H9 (cell line): ENCODE results near the gene NINL. TPM values are rescaled to one million over a fixed set of nuclear protein-coding genes. Genes with fewer than 3 reads are reported as not detected.
A peak's percentile ranks its signal among the peaks of the same experiment; 100 is the strongest.

Experiments used
- DNase-seq: peaks from one replicate; pipeline ENCODE4 v3.0.0-alpha.2; 2017
- H2AFZ ChIP-seq: one replicate; pipeline ENCODE4 v1.6.1; 2013; ENCODE audit warnings: mild to moderate bottlenecking, low read length, control low read depth, moderate library complexity
- H2AK5ac ChIP-seq: 2 replicates; pipeline ENCODE4 v1.6.1; 2013; ENCODE audit warnings: low read length, control low read depth, mixed read lengths; ENCODE audit not compliant: insufficient read length
- H2BK120ac ChIP-seq: one replicate; pipeline ENCODE4 v1.6.1; 2013; ENCODE audit warnings: low read depth, mild to moderate bottlenecking, low read length, control low read depth, inconsistent platforms; ENCODE audit not compliant: poor library complexity, severe bottlenecking
- H2BK12ac ChIP-seq: 2 replicates; pipeline ENCODE4 v1.6.1; 2013; ENCODE audit warnings: low read length, control low read depth, mixed read lengths, low read depth; ENCODE audit not compliant: insufficient read length
- H2BK15ac ChIP-seq: 2 replicates; pipeline ENCODE4 v1.6.1; 2013; ENCODE audit warnings: low read depth, low read length, control low read depth
- H2BK20ac ChIP-seq: one replicate; pipeline ENCODE4 v1.6.1; 2013; ENCODE audit warnings: low read depth, mild to moderate bottlenecking, low read length, control low read depth, inconsistent platforms; ENCODE audit not compliant: poor library complexity, severe bottlenecking
- H2BK5ac ChIP-seq: 2 replicates; pipeline ENCODE4 v1.6.1; 2013; ENCODE audit warnings: low read length, control low read depth, mixed read lengths; ENCODE audit not compliant: insufficient read length
- H3K14ac ChIP-seq: 2 replicates; pipeline ENCODE4 v1.6.1; 2013; ENCODE audit warnings: low read length, control low read depth; ENCODE audit not compliant: insufficient read depth
- H3K18ac ChIP-seq: 2 replicates; pipeline ENCODE4 v1.6.1; 2013; ENCODE audit warnings: low read depth, mild to moderate bottlenecking, mixed read lengths, low read length, control low read depth; ENCODE audit not compliant: insufficient read length
- H3K23ac ChIP-seq: 2 replicates; pipeline ENCODE4 v1.6.1; 2013; ENCODE audit warnings: low read length, control low read depth, mixed read lengths, low read depth; ENCODE audit not compliant: insufficient read length
- H3K23me2 ChIP-seq: 2 replicates; pipeline ENCODE4 v1.6.1; 2013; ENCODE audit warnings: low read depth, mild to moderate bottlenecking, mixed read lengths, low read length, control low read depth; ENCODE audit not compliant: insufficient read length, poor library complexity, severe bottlenecking
- H3K27ac ChIP-seq: 2 replicates; pipeline ENCODE4 v1.5.1; 2013; ENCODE audit warnings: low read length, control low read depth, mixed read lengths, low read depth; ENCODE audit not compliant: insufficient read length
- H3K27me3 ChIP-seq: 2 replicates; pipeline ENCODE4 v1.6.1; 2013; ENCODE audit warnings: low read length, control low read depth, inconsistent platforms; ENCODE audit not compliant: insufficient read depth
- H3K4ac ChIP-seq: 2 replicates; pipeline ENCODE4 v1.6.1; 2013; ENCODE audit warnings: low read depth, mild to moderate bottlenecking, control low read depth, inconsistent platforms, low read length, moderate library complexity
- H3K4me1 ChIP-seq: 2 replicates; pipeline ENCODE4 v1.6.1; 2013; ENCODE audit warnings: low read length, control low read depth, inconsistent platforms; ENCODE audit not compliant: insufficient read depth
- H3K4me2 ChIP-seq: 2 replicates; pipeline ENCODE4 v1.6.1; 2013; ENCODE audit warnings: low read length, control low read depth, mixed read lengths; ENCODE audit not compliant: insufficient read length, insufficient read depth
- H3K56ac ChIP-seq: 2 replicates; pipeline ENCODE4 v1.6.1; 2013; ENCODE audit warnings: low read depth, mild to moderate bottlenecking, mixed read lengths, low read length, control low read depth; ENCODE audit not compliant: insufficient read length
- H3K79me1 ChIP-seq: 2 replicates; pipeline ENCODE4 v1.6.1; 2013; ENCODE audit warnings: low read depth, mild to moderate bottlenecking, moderate library complexity, low read length, control low read depth, inconsistent platforms; ENCODE audit not compliant: insufficient read depth, poor library complexity, severe bottlenecking
- H3K79me2 ChIP-seq: 2 replicates; pipeline ENCODE4 v1.6.1; 2013; ENCODE audit warnings: low read length, control low read depth, inconsistent platforms; ENCODE audit not compliant: insufficient read depth
- H3K9ac ChIP-seq: 2 replicates; pipeline ENCODE4 v1.6.1; 2013; ENCODE audit warnings: low read length, control low read depth, mixed read lengths; ENCODE audit not compliant: insufficient read length; ENCODE audit errors: extremely low read depth
- H3K9me3 ChIP-seq: one replicate; pipeline ENCODE4 v1.6.1; 2013; ENCODE audit warnings: low read depth, low read length, inconsistent platforms; ENCODE audit not compliant: control insufficient read depth
- H3T11ph ChIP-seq: one replicate; pipeline ENCODE4 v1.6.1; 2013; ENCODE audit warnings: mild to moderate bottlenecking, low read length, control low read depth, inconsistent platforms
- H4K20me1 ChIP-seq: one replicate; pipeline ENCODE4 v1.6.1; 2013; ENCODE audit not compliant: control insufficient read depth, insufficient read length, insufficient read depth
- H4K5ac ChIP-seq: 2 replicates; pipeline ENCODE4 v1.6.1; 2013; ENCODE audit warnings: low read depth, mild to moderate bottlenecking, mixed read lengths, low read length, control low read depth; ENCODE audit not compliant: insufficient read length
- H4K8ac ChIP-seq: replicated peaks from 2 replicates; pipeline ENCODE4 v1.6.1; 2013; ENCODE audit warnings: low read length, control low read depth, mixed read lengths, low read depth; ENCODE audit not compliant: insufficient read length
- H4K91ac ChIP-seq: 2 replicates; pipeline ENCODE4 v1.6.1; 2013; ENCODE audit warnings: low read depth, mild to moderate bottlenecking, moderate library complexity, mixed read lengths, low read length, control low read depth; ENCODE audit not compliant: insufficient read length
- H3K27ac Mint-ChIP-seq, 3 experiments: 2 replicates in 2 of 3; 3 replicates in 1 of 3; pipeline ENCODE4 v1.8.0; 2020 to 2021; ENCODE audit warnings: mixed read lengths in 3 of 3, mild to moderate bottlenecking in 1 of 3, moderate library complexity in 1 of 3
- H3K27me3 Mint-ChIP-seq: 2 replicates; pipeline ENCODE4 v1.8.0; 2021; ENCODE audit warnings: low read depth, mild to moderate bottlenecking, moderate library complexity, mixed read lengths
- H3K36me3 Mint-ChIP-seq, 3 experiments: 2 replicates in 2 of 3; 3 replicates in 1 of 3; pipeline ENCODE4 v1.8.0; 2020 to 2021; ENCODE audit warnings: low read depth in 3 of 3, mixed read lengths in 3 of 3; ENCODE audit not compliant: insufficient read depth in 1 of 3
- H3K4me1 Mint-ChIP-seq, 2 experiments: 2 replicates each; pipeline ENCODE4 v1.8.0; 2020; ENCODE audit warnings: mixed read lengths in 2 of 2
- H3K4me3 Mint-ChIP-seq, 2 experiments: 2 replicates in 1 of 2; 3 replicates in 1 of 2; pipeline ENCODE4 v1.8.0; 2020 to 2021; ENCODE audit warnings: mild to moderate bottlenecking in 2 of 2, mixed read lengths in 2 of 2, moderate library complexity in 1 of 2
- H3K9me3 Mint-ChIP-seq, 2 experiments: 2 replicates in 1 of 2; 3 replicates in 1 of 2; pipeline ENCODE4 v1.8.0; 2020; ENCODE audit warnings: mild to moderate bottlenecking in 2 of 2, mixed read lengths in 2 of 2, moderate library complexity in 1 of 2
- CTCF ChIP-seq: fragments of 200-600 bp; sonication (generic); conservative IDR thresholded peaks from 3 replicates; pipeline ENCODE4 v1.8.0; 2021; ENCODE audit warnings: antibody characterized with exemption, mild to moderate bottlenecking
- WGBS: extraction: QIAGEN DNeasy Blood & Tissue Kit; methylation state at CpG from one replicate; pipeline ENCODE4 v1.1.7; 2013; ENCODE audit warnings: missing lambda C conversion rate, low lambda C conversion rate, mixed read lengths; ENCODE audit not compliant: insufficient read length; ENCODE audit errors: extremely low coverage; 5-methylcytosine and 5-hydroxymethylcytosine counted together
- total RNA-seq: library from RNA; stranded (reverse); gene quantifications from 2 replicates; pipeline ENCODE4 v1.2.1, GENCODE V29; 2021

NINL gene
- total RNA-seq, 1 experiment from 2014 or later, result 34.3 TPM

DNA sequence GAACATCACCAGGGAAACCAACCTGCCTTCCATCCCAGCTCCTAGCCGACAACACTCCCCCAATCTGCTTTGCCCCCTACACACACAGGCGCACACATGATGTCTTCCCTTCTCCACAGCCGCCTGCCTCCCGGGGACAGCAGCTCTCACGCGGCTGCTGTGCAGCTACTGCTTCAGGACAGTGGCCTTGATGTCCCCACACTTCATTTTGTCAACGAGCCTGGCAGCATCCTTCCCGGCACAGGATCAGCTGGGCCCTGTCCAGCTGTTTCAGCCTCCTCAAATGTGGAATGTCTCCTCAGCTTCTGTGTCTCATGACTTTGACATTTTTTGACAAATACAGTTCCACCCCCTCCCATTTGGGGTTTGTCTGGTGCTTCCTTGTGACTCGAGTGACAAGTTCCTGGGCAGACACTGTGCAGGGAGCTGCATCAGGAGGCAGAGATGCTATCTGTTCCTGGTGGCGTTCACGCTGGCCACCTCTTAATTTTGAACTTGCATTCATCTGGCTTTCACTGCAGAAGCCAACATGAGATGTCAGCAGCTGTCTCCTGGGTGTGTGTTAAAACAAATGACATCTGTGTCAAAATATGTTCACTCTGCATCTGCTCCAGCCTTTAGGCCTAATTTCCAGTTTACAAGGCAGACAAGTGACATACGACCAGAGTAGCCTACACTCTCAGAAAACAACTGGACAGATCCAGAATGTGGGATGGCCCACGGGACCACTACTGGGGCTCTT lies 120.7 kb downstream of the NINL start:
- Mint-ChIP-seq H3K9me3 (no peaks in the 10 kb centered on the region; a peak in 1 of 5 replicates), H3K36me3 (peaks cover 58 to 86% (median 77%) of the 10 kb centered on the region in 3 experiments)
- H2BK15ac ChIP-seq, result no peak overlapping the region

More for the DNA sequence above, 120.7 kb downstream of the NINL start:
- no peaks in the 10 kb centered on the region for H3K23me2 ChIP-seq
- no peak overlapping the region for H2AK5ac ChIP-seq
- TF ChIP-seq CTCF, result no peak
- H4K5ac ChIP-seq, result no peak overlapping the region
- Mint-ChIP-seq H3K4me3 (no peak overlapping the region), H3K27me3 (no peaks in the 10 kb centered on the region), H3K4me1 (peaks cover 3 to 11% of the 10 kb centered on the region in 2 experiments; a peak in 3 of 4 replicates), H3K27ac (peak overlapping the region; percentile 55 to 78 (median 72); a peak in 3 of 7 replicates)
- H3K23ac ChIP-seq, result no peak overlapping the region
- H3K9ac ChIP-seq, result no peak overlapping the region
- H4K91ac ChIP-seq, result no peak overlapping the region
- H3K79me2 ChIP-seq, result no peaks in the 10 kb centered on the region
- H2AFZ ChIP-seq, result no peak overlapping the region
- no peak overlapping the region for H3K18ac ChIP-seq
- H3K4me2 ChIP-seq, result no peak overlapping the region
- H2BK20ac ChIP-seq, result no peak overlapping the region
- no peak overlapping the region for H3K27ac ChIP-seq
- DNase-seq, result no peak
- no peaks in the 10 kb centered on the region for H3K4me1 ChIP-seq
- H2BK5ac ChIP-seq, result no peak overlapping the region
- H2BK120ac ChIP-seq, result no peak overlapping the region
- H4K20me1 ChIP-seq, result no peaks in the 10 kb centered on the region
- H3T11ph ChIP-seq, result no peak overlapping the region
- no peak overlapping the region for H4K8ac ChIP-seq
- no peaks in the 10 kb centered on the region for H3K27me3 ChIP-seq
- no peak overlapping the region for H3K4ac ChIP-seq
- H2BK12ac ChIP-seq, result no peak overlapping the region
- no peak overlapping the region for H3K14ac ChIP-seq
- H3K79me1 ChIP-seq, result no peaks in the 10 kb centered on the region
- H3K9me3 ChIP-seq, result no peaks in the 10 kb centered on the region
- no peak overlapping the region for H3K56ac ChIP-seq
- WGBS, result no CpG with 5 or more reads among the region's 13 CpGs
